PC-3 (cell line): Measurements from ENCODE around the gene RAB5B. TPM values are rescaled to one million over a fixed set of nuclear protein-coding genes. Genes with fewer than 3 reads are reported as not detected.
A peak's percentile ranks its signal among the peaks of the same experiment; 100 is the strongest.

Source experiments
- ATAC-seq: fragments of 200-7000 bp; cut with Tn5 transposase; 2 replicates; pipeline ENCODE4 v1.9.1; 2020; ENCODE audit warnings: mild to moderate bottlenecking, moderate library complexity
- BruUV-seq: library from RNA; stranded (reverse); fragments of 400-500 nt; replicated peaks from 2 replicates; lab custom pipeline; 2021; lab: Mats Ljungman, UMichigan
- CTCF ChIA-PET: fragments of 300-600 bp; sonication (Branson Sonifier 250); formaldehyde crosslinking; loops from one replicate; lab custom pipeline; 2022; ENCODE audit warnings: antibody characterized with exemption; lab: Charles Lee
- POLR2A ChIA-PET: fragments of 300-600 bp; sonication (Branson Sonifier 250); formaldehyde crosslinking; loops from one replicate; lab custom pipeline; 2022; ENCODE audit warnings: antibody characterized with exemption; ENCODE audit not compliant: unreplicated experiment; lab: Charles Lee
- DNase-seq: peaks from one replicate; pipeline ENCODE4 v3.0.0-alpha.2; 2015
- H2AFZ ChIP-seq: fragments of 300-600 bp; sonication (generic); 2 replicates; pipeline ENCODE4 v1.6.0; 2016; ENCODE audit warnings: antibody characterized with exemption, low read length
- H3F3A ChIP-seq: fragments of 300-600 bp; sonication (generic); one replicate; pipeline ENCODE4 v1.6.0; 2017; ENCODE audit warnings: antibody characterized with exemption, low read length, control low read depth, mild to moderate bottlenecking; ENCODE audit not compliant: unreplicated experiment
- H3K27ac ChIP-seq: fragments of 300-600 bp; sonication (generic); 2 replicates; pipeline ENCODE4 v1.5.1; 2016; ENCODE audit warnings: mild to moderate bottlenecking, low read length
- H3K27me3 ChIP-seq: fragments of 300-600 bp; sonication (generic); 2 replicates; pipeline ENCODE4 v1.6.1; 2016; ENCODE audit warnings: low read length, mixed read lengths
- H3K36me3 ChIP-seq: fragments of 300-600 bp; sonication (generic); 2 replicates; pipeline ENCODE4 v1.6.1; 2016; ENCODE audit warnings: low read depth, mixed run types, low read length, mixed read lengths
- H3K4me1 ChIP-seq: fragments of 300-600 bp; sonication (generic); 2 replicates; pipeline ENCODE4 v1.5.1; 2016; ENCODE audit warnings: low read length; ENCODE audit not compliant: insufficient read depth
- H3K4me2 ChIP-seq: fragments of 300-600 bp; sonication (generic); 2 replicates; pipeline ENCODE4 v1.6.0; 2016; ENCODE audit warnings: low read length
- H3K4me3 ChIP-seq: fragments of 300-600 bp; sonication (generic); 2 replicates; pipeline ENCODE4 v1.5.1; 2016; ENCODE audit warnings: mild to moderate bottlenecking, low read length, mixed read lengths
- H3K79me2 ChIP-seq: fragments of 300-600 bp; sonication (generic); 2 replicates; pipeline ENCODE4 v1.6.1; 2017; ENCODE audit warnings: low read length, mixed read lengths
- H3K9ac ChIP-seq: fragments of 300-600 bp; sonication (generic); 2 replicates; pipeline ENCODE4 v1.6.0; 2016; ENCODE audit warnings: mild to moderate bottlenecking, low read length
- H3K9me2 ChIP-seq: fragments of 300-600 bp; sonication (generic); replicated peaks from 2 replicates; pipeline ENCODE4 v1.6.1; 2016; ENCODE audit warnings: mixed run types, low read length, mixed read lengths
- H3K9me3 ChIP-seq: fragments of 300-600 bp; sonication (generic); 2 replicates; pipeline ENCODE4 v1.6.1; 2016; ENCODE audit warnings: low read length, mixed read lengths
- H4K20me1 ChIP-seq: fragments of 300-600 bp; sonication (generic); 2 replicates; pipeline ENCODE4 v1.6.1; 2016; ENCODE audit warnings: low read length, mixed read lengths
- CTCF ChIP-seq: fragments of 300-600 bp; sonication (generic); conservative IDR thresholded peaks from 2 replicates; pipeline ENCODE4 v1.5.1; 2017; ENCODE audit warnings: antibody characterized with exemption, low read depth, mild to moderate bottlenecking, low read length
- EZH2 ChIP-seq: fragments of 300-600 bp; sonication (generic); IDR thresholded peaks from one replicate; pipeline ENCODE4 v1.6.1; 2017; ENCODE audit warnings: antibody characterized with exemption, mild to moderate bottlenecking, low read length; ENCODE audit not compliant: unreplicated experiment
- EZH2phosphoT487 ChIP-seq: fragments of 300-600 bp; sonication (generic); IDR thresholded peaks from 2 replicates; pipeline ENCODE4 v1.6.1; 2018; ENCODE audit warnings: mild to moderate bottlenecking, antibody characterized with exemption, low read length, borderline replicate concordance
- intact Hi-C: fragments of 100-400 bp; cut with micrococcal nuclease; formaldehyde crosslinking; loops from 2 replicates; pipeline ENCODE4 v1.9.0; 2023
- total RNA-seq: library from RNA; depleted of rRNA; stranded (reverse); fragments of >200 nt; gene quantifications from 2 replicates; pipeline ENCODE4 v1.2.3, GENCODE V29; 2014

RAB5B gene
- total RNA-seq, 1 experiment from 2014 or later = 48.8 TPM

- peak within 1 kb of the TSS; percentile 80 for H3K4me3 ChIP-seq
- peak within 1 kb of the TSS; percentile 90 for H2AFZ ChIP-seq
- H3K27me3 ChIP-seq = no peaks in the 10 kb centered on the region
- H3K27ac ChIP-seq = no peak within 1 kb of the TSS; the same call in 1 of the 2 replicates
- peaks cover 25% of the 10 kb centered on the region for H3K79me2 ChIP-seq
- intact Hi-C loops = no loop called here
- TF ChIP-seq EZH2 = no peak
- no peak for TF ChIP-seq CTCF
- no peak for TF ChIP-seq EZH2phosphoT487
- DNase-seq (no peak), ATAC-seq (peak; percentile 8)
- H3F3A ChIP-seq = no peaks in the 10 kb centered on the region
- BruUV-seq = TSS peak; percentile 99
- H3K9me2 ChIP-seq = no peaks in the 10 kb centered on the region
- H3K9ac ChIP-seq = peak within 1 kb of the TSS; percentile 87
- CTCF ChIA-PET = interaction anchor here (0.6 kb wide), 1 partner anchor 446 kb away, joined by 3 read pairs; no protein-coding TSS in a partner anchor
- 0 out of 2 replicates have a peak, but pooled peaks cover 2% of the 10 kb centered on the region for H3K36me3 ChIP-seq
- POLR2A ChIA-PET = no interaction called here
- H3K4me1 ChIP-seq = peaks cover 19% of the 10 kb centered on the region
- H4K20me1 ChIP-seq = no peaks in the 10 kb centered on the region
- peak within 1 kb of the TSS; percentile 89 for H3K4me2 ChIP-seq
- H3K9me3 ChIP-seq = no peaks in the 10 kb centered on the region
Measured at GRCh38 chr12:55965941-55966407, 7.9 kb upstream of the RAB5B start, which contains the start of gene PMEL. TSS of gene PMEL (minus strand) at chr12:55966042. CDS start at chr12:55966011, 31 bp downstream.

- H3K27me3 ChIP-seq = no peaks in the 10 kb centered on the region
- 0 out of 2 replicates have a peak, but pooled peaks cover 2% of the 10 kb centered on the region for H3K36me3 ChIP-seq
- ATAC-seq = peak; percentile 96
- peaks cover 24% of the 10 kb centered on the region for H3K4me1 ChIP-seq
- peak within 1 kb of the TSS; percentile 90 for H2AFZ ChIP-seq
- H3K4me2 ChIP-seq = peak within 1 kb of the TSS; percentile 89
- no peak for TF ChIP-seq EZH2phosphoT487
- no peak for TF ChIP-seq CTCF
- no peak for TF ChIP-seq EZH2
- BruUV-seq = TSS peak; percentile 73
- H3K9me3 ChIP-seq = no peaks in the 10 kb centered on the region
- no peaks in the 10 kb centered on the region for H3K9me2 ChIP-seq
- H3F3A ChIP-seq = no peaks in the 10 kb centered on the region
- intact Hi-C loops = no loop called here
- no peaks in the 10 kb centered on the region for H4K20me1 ChIP-seq
- peak; percentile 86 for DNase-seq
- CTCF ChIA-PET = interaction anchor here (0.7 to 1.2 kb wide), 2 partner anchors 63 to 228 kb away, joined by 12 to 14 read pairs; no protein-coding TSS in a partner anchor
- no peak within 1 kb of the TSS; the same call in 1 of the 2 replicates for H3K27ac ChIP-seq
- H3K4me3 ChIP-seq = peak within 1 kb of the TSS; percentile 80
- POLR2A ChIA-PET = no interaction called here
- H3K9ac ChIP-seq = peak within 1 kb of the TSS; percentile 87
- peaks cover 25% of the 10 kb centered on the region for H3K79me2 ChIP-seq
Measured at GRCh38 chr12:55966408-55967281, 7.2 kb upstream of the RAB5B start, which contains the start of gene CDK2. TSS of gene CDK2 (plus strand) at chr12:55966830. CDS start at chr12:55967009, 179 bp downstream.
